Fibroblast of peridontal ligament (primary cell): ENCODE data around the gene ACACA.

Experiments
- DNase-seq: peaks from one replicate; pipeline ENCODE4 v3.0.0-alpha.2; 2010; ENCODE audit errors: extremely low read depth

ACACA gene

GRCh38 chr17:37344519-37344918 is 62.1 kb downstream of the ACACA start:
- no peak for DNase-seq

GRCh38 chr17:37342589-37342988 is 64.0 kb downstream of the ACACA start:
- DNase-seq: no peak

- DNase-seq: no peak
Observed at GRCh38 chr17:37340804-37341203, 65.8 kb downstream of the ACACA start.

- no peak for DNase-seq
Observed at GRCh38 chr17:37339321-37339720, 67.3 kb downstream of the ACACA start.

GRCh38 chr17:37338847-37339246 is 67.8 kb downstream of the ACACA start:
- DNase-seq: no peak

- DNase-seq: peak; percentile 99
Observed at GRCh38 chr17:37327341-37328090, 79.1 kb downstream of the ACACA start.

- DNase-seq: no peak
Observed at GRCh38 chr17:37322826-37323561, 83.6 kb downstream of the ACACA start.

GRCh38 chr17:37322106-37322505 is 84.5 kb downstream of the ACACA start:
- no peak for DNase-seq

GRCh38 chr17:37318931-37319594 is 87.6 kb downstream of the ACACA start:
- no peak for DNase-seq

- DNase-seq: no peak
Observed at GRCh38 chr17:37317867-37318266, 88.8 kb downstream of the ACACA start.

- DNase-seq: no peak
Observed at GRCh38 chr17:37315601-37316000, 91.0 kb downstream of the ACACA start.

GRCh38 chr17:37312137-37312923 is 94.3 kb downstream of the ACACA start:
- DNase-seq: no peak

GRCh38 chr17:37310940-37311339 is 95.7 kb downstream of the ACACA start:
- peak; percentile 54 for DNase-seq

- no peak for DNase-seq
Observed at GRCh38 chr17:37309051-37309450, 97.6 kb downstream of the ACACA start.

GRCh38 chr17:37305406-37305905 is 101.2 kb downstream of the ACACA start:
- no peak for DNase-seq

GRCh38 chr17:37301288-37301687 is 105.3 kb downstream of the ACACA start:
- peak; percentile 74 for DNase-seq

- no peak for DNase-seq
Observed at GRCh38 chr17:37300683-37301082, 106.0 kb downstream of the ACACA start.

- peak; percentile 50 for DNase-seq
Observed at GRCh38 chr17:37299257-37299980, 107.2 kb downstream of the ACACA start.

GRCh38 chr17:37295888-37296287 is 110.7 kb downstream of the ACACA start:
- DNase-seq: no peak

- no peak for DNase-seq
Observed at GRCh38 chr17:37294888-37295287, 111.7 kb downstream of the ACACA start.

- no peak for DNase-seq
Observed at GRCh38 chr17:37293770-37294169, 112.9 kb downstream of the ACACA start.
